Epithelial cell of esophagus (primary cell): Measurements from ENCODE around the gene STN1.
"Not testable (repeated sequence)": the region's sequence is repeated elsewhere in the genome, so short reads cannot be mapped to it uniquely, and the experiment has no call there.

Source experiments
- DNase-seq: peaks from one replicate; pipeline ENCODE4 v3.0.0; 2010; ENCODE audit warnings: low read depth
- H3K4me3 ChIP-seq: 2 replicates; pipeline ENCODE4 v1.5.1; 2011; ENCODE audit warnings: mild to moderate bottlenecking, low read length, control low read depth
- CTCF ChIP-seq: IDR thresholded peaks from 2 replicates; pipeline ENCODE4 v1.5.1; 2011; ENCODE audit warnings: low read depth, mild to moderate bottlenecking, low read length, control low read depth, inconsistent platforms; ENCODE audit not compliant: insufficient read depth; ENCODE audit errors: missing control alignments

STN1 gene

GRCh38 chr10:103847346-103847745 is 70.6 kb downstream of the STN1 start:
- no peak overlapping the region for H3K4me3 ChIP-seq
- no peak for TF ChIP-seq CTCF
- no peak for DNase-seq

- no peak for TF ChIP-seq CTCF
- no peak for DNase-seq
- no peak overlapping the region for H3K4me3 ChIP-seq
These were observed 72.0 kb downstream of the STN1 start for GRCh38 chr10:103845972-103846371.

GRCh38 chr10:103845346-103845745 is 72.6 kb downstream of the STN1 start:
- H3K4me3 ChIP-seq, DNase-seq: not testable (repeated sequence)

DNA sequence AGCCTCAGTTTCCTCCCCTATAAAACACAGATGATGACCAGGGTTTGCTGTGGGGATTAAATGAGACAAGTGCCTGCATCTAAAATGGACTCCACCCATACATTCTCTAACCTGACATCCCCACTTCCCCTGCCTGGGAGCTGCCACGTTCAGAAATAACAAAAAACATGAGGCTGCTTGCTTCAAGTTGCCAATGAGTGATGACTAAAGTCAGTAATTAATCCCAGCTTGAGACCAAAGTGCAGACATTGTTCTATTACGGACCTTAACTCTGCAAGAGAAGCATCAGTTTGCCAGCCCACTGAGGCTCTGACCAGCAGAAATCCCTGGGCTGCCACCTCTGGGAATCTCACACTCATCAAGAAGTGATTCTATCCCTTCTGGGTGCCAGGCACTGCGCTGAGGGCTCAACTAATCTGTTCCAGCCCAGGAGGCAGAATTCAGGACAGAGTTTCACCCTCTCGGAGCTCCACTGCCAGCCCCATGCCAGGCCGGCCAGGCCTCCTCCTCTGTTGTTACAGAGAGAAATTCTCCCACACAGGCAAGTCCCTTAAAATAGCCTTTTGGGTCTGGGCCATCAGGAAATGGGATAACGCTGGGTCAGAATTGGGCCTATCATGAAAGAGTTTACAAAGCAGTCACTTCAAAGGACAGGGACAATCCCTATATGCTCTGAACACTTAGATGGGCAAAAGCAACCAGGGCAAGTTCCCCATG is 74.0 kb downstream of the STN1 start:
- no peak for TF ChIP-seq CTCF
- H3K4me3 ChIP-seq = no peak overlapping the region
- no peak for DNase-seq

- DNase-seq = no peak
- TF ChIP-seq CTCF = no peak
- no peak overlapping the region for H3K4me3 ChIP-seq
These were observed 74.9 kb downstream of the STN1 start for GRCh38 chr10:103843045-103843444.

GRCh38 chr10:103842605-103843004 is 75.4 kb downstream of the STN1 start:
- no peak for DNase-seq
- TF ChIP-seq CTCF = no peak
- no peak overlapping the region for H3K4me3 ChIP-seq

- H3K4me3 ChIP-seq = no peak overlapping the region
- no peak for TF ChIP-seq CTCF
- no peak for DNase-seq
These were observed 76.5 kb downstream of the STN1 start for GRCh38 chr10:103841519-103841918.
